NCI-H1048 (cell line): Measurements from ENCODE around the gene MTSS2.
"Not testable (repeated sequence)": the region's sequence is repeated elsewhere in the genome, so short reads cannot be mapped to it uniquely, and the experiment has no call there.

Source experiments
- DNase-seq: peaks from one replicate; lab custom pipeline; 2025; lab: John Stamatoyannopoulos, UW

MTSS2 gene

GRCh38 chr16:70653809-70654771, 31.8 kb downstream of the MTSS2 start:
- no peak for DNase-seq

DNA sequence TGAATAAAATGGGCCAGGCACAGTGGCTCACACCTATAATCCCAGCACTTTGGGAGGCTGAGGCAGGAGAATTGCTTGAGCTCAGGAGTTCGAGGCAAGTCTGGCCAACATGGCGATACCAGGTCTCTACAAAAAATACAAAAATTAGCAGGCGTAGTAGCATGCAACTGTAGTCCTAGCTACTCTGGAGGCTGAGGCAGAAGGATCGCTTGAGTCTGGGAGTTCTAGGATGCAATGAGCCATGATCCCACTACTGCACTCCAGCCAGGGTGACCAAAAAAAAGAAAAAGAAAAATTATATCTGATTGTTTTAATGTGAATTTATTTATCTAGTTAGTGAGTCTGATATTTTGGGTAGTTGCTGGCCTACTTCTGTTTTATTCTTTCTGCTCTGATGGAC, 32.4 kb downstream of the MTSS2 start:
- DNase-seq: no peak

- DNase-seq: no peak
These were observed 33.5 kb downstream of the MTSS2 start for GRCh38 chr16:70652322-70652721.

DNA sequence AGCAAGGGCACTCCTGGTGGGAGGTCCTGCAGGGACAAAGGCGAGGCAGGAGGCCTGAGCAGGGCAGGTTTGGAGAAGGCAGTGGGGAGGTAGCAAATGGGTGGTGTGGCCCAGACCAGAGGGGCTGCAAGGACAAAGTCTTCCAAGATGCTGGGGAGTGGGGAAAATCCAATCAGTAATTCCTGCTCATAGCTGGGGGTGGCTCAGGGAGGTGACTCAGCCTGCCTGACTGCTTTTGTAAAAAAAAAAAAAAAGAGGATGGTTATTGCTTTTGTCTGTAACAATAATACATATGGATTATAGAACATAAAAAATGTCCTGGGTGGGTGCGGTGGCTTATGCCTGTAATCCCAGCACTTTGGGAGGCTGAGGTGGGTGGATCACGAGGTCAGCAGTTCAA, 34.3 kb downstream of the MTSS2 start:
- DNase-seq: no peak

DNA sequence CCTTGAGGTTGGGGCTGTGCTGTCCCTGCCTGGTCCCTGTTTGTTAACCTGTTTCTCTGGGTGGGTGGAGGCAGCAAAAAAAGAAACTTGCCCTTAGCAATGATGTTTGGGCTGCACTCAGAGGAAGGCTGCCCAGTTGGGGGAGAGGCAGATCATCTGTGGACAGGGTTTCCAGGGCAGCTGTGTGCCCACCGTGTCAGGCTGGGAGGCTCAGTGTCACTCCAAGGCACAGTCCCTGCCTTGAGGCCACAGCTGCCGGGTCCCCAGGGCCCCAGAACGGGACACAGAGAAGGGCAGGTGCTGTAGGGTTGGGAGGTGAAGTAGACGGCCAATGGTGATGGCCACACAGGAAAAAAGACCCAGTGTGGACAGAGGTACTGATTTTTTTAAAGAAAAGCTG, 35.6 kb downstream of the MTSS2 start:
- no peak for DNase-seq

- DNase-seq: no peak
These were observed 36.6 kb downstream of the MTSS2 start for GRCh38 chr16:70649300-70649699.

- DNase-seq: no peak
These were observed 37.2 kb downstream of the MTSS2 start for GRCh38 chr16:70648606-70649005.

DNA sequence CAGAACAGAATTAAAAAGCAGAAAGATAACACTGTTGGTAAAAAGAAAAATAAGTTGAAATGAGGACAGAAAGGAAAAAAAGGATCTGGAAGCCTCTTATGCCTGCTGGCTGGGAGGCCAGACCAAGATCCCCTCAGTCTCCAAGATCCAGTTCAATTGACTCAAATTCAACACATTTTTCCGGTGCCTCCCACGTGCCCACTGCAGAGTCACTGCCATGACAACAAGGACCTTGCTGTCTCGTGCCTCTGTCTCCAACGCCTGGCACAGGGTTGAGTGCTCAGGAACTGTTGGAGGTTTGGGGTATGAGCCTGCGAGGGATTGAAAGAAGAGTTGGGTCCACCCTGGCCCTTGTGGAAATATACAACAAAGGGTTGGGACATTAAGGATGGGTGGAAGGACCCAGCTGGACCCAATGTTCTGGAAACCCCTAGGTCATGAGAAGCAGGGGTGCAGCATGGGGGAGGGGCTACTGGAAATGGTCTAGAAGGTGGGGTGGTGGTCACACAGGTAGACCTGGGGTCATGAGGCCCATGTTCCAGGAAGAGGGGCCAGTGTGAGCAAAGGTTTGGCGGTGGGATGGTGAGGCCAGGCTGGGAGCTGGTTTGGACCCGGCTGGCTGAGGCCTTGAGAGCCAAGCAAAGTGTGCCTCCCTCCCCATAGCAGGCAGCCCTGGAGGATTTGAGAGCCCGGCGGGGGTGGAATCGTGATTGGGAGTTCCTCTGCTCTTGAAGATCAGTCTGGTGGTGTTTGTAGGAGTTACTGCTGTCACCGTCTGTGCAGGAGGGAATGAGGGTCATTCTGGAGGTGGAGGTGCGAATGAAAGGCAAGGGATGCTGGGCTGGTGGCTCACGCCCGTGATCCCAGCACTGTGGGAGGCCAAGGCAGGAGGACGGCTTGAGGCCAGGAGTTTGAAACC, 38.2 kb downstream of the MTSS2 start:
- DNase-seq: no peak

DNA sequence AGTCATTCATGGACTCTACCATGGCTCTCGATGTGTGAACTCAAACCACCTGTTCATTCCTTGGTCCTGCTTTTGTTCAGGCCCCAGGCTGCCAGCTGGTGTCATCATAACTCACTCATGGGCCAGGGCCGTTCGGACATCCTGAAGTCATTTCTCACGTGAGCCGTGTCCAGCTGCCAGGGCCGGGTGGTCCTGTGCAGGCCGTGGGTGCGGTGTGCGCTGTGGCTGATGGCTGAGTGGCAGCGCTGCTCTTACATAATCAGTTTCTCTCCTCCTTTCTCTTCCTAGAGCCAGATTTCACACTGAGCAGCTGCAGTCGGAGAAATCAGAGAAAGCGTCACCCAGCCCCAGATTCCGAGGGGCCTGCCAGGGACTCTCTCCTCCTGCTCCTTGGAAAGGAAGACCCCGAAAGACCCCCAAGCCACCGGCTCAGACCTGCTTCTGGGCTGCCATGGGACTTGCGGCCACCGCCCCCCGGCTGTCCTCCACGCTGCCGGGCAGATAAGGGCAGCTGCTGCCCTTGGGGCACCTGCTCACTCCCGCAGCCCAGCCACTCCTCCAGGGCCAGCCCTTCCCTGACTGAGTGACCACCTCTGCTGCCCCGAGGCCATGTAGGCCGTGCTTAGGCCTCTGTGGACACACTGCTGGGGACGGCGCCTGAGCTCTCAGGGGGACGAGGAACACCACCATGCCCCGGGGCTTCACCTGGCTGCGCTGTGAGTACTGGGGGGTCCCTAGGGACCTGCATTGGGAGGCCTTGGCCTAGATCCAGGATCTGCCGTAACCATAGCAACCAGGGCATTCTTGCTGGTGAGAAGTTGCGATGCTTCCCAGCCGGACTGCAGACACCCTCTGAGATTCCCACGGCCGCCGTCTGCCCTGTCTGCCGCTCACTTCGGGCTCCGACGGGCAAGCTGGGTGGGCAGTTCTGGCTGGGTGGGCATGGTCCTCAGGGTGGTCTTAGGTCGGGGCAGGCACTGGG, 39.3 kb downstream of the MTSS2 start, which contains the start of gene IL34:
IL34 (plus strand) TSS at position 300 of the 982 bp plus-strand sequence; CDS start at position 689, 389 bp downstream.
- no peak for DNase-seq

GRCh38 chr16:70644763-70645597, 40.9 kb downstream of the MTSS2 start:
- no peak for DNase-seq

DNA sequence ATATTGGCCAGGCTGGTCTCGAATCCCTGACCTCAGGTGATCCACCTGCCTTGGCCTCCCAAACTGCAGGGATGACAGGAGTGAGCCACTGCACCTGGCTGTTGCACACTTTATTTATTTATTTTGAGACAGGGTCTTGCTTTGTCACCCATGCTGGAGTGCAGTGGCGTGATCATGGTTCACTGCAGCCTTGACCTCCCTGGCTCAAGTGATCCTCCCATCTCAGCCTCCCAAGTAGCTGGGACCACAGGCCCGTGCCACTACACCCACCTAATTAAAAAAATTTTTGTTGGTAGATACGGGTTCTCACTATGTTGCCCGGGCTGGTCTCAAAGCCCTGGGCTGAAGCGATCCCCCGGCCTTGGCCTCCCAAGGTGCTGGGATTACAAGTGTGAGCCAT, 42.6 kb downstream of the MTSS2 start:
- DNase-seq: not testable (repeated sequence)

- no peak for DNase-seq
These were observed 43.2 kb downstream of the MTSS2 start for GRCh38 chr16:70642633-70643032.

DNA sequence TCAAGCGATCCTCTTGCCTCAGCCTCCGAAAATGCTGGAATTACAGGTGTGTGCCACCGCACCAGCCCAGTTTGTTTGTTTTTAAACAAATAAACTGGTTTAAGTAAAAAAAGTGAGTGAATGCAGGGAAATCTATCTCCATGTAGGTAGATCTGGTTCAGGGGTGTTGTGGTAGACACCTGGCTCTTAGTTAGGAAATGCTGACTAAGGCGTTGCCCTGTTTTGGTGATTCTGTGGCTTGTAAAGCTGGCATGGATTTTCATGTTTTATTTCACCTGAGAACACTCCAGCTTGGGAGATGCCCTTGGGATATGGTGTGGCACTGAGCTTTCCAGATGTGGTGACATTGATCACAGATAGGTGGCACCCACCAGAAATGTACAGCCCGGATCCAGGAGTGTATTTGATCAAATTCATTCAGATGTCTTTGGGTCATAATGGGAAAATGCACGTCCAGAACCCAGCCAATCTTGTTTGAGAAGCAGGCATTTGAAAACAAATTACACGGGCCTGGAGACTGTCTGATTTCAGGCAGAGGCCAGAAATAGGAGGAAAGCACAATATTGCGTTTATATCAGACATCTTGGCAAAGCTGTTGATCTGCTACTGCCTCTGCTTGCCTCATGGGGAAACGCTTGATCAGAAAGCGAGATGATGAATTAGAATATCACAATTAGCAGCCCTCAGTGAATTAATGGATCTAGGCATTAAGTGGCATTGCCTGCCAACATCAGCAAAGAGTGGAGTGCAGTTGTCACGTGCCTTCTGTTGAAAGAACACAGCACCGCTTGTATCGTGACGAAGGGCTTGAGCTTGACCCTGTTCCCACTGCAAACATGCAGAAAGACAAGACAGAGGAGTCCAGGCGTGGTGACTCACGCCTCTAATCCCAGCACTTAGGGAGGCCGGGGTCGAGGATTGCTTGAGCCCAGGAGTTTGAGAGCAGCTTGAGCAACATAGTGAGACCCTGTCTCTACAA, 46.8 kb downstream of the MTSS2 start:
- DNase-seq: no peak
